K562 (cell line): ENCODE results near the gene SLC25A15. TPM values are rescaled to one million over a fixed set of nuclear protein-coding genes. Genes with fewer than 3 reads are reported as not detected.

Source experiments
- ATAC-seq: fragments of 200-7000 bp; cut with Tn5 transposase; 3 replicates; pipeline ENCODE4 v1.9.1; 2020; ENCODE audit warnings: moderate library complexity
- BruUV-seq: library from RNA; stranded (reverse); fragments of 400-500 nt; replicated peaks from 2 replicates; lab custom pipeline; 2021; lab: Mats Ljungman, UMichigan
- CTCF ChIA-PET: fragments of 300-600 bp; formaldehyde crosslinking; extraction: SDS; loops from one replicate; lab custom pipeline; 2021; ENCODE audit warnings: low intra/inter-chr PET ratio; lab: Yijun Ruan, JAX
- POLR2A ChIA-PET: fragments of 300-600, 350-650 bp; sonication (Branson Sonifier 250); formaldehyde crosslinking; extraction: SDS; loops from one replicate; lab custom pipeline; 2021; ENCODE audit warnings: antibody characterized with exemption, inconsistent platforms; lab: Yijun Ruan, JAX
- DNase-seq, 4 experiments: peaks; one replicate each; pipeline versions ENCODE4 v3.0.0 to v3.0.0-alpha.2; 2011 to 2018; ENCODE audit warnings: low spot score in 3 of 4, mixed read lengths in 3 of 4; ENCODE audit errors: extremely low read depth in 1 of 4
- FAIRE-seq: peaks from 2 replicates; lab custom pipeline; 2011; peaks lifted over from hg19 to GRCh38; lab: Jason Lieb, UNC
- H2AFZ ChIP-seq: 2 replicates; pipeline ENCODE4 v1.6.0; 2011; ENCODE audit warnings: low read depth, low read length, control low read depth, inconsistent platforms
- H3K27ac ChIP-seq: fragments of 200-600 bp; 3 replicates; pipeline ENCODE4 v1.8.0; 2011; ENCODE audit warnings: low read depth, mild to moderate bottlenecking, control low read depth, inconsistent platforms, low read length, moderate library complexity, mixed read lengths; ENCODE audit errors: extremely low read depth
- H3K27me3 ChIP-seq, 2 experiments: fragments of 300-600 bp in 1 of 2; 2 replicates in 1 of 2; 3 replicates in 1 of 2; pipeline versions ENCODE4 v1.6.0 to v1.8.0; 2011; ENCODE audit warnings: inconsistent platforms in 2 of 2, low read length in 2 of 2, mild to moderate bottlenecking in 1 of 2, mixed read lengths in 1 of 2, moderate library complexity in 1 of 2; ENCODE audit not compliant: control insufficient read depth in 2 of 2, insufficient read depth in 2 of 2
- H3K36me3 ChIP-seq: fragments of 300-600 bp; 3 replicates; pipeline ENCODE4 v1.8.0; 2011; ENCODE audit warnings: mild to moderate bottlenecking, low read length, inconsistent platforms; ENCODE audit not compliant: control insufficient read depth, insufficient read depth
- H3K4me1 ChIP-seq, 2 experiments: fragments of 200-600 bp in 1 of 2; replicated peaks in 1 of 2; 2 replicates in 1 of 2; 3 replicates in 1 of 2; pipeline versions ENCODE4 v1.5.1 to v1.8.0; 2011; ENCODE audit warnings: inconsistent platforms in 2 of 2, low read length in 2 of 2, mild to moderate bottlenecking in 1 of 2, mixed read lengths in 1 of 2, moderate library complexity in 1 of 2; ENCODE audit not compliant: control insufficient read depth in 2 of 2, insufficient read depth in 2 of 2
- H3K4me2 ChIP-seq: 2 replicates; pipeline ENCODE4 v1.6.1; 2011; ENCODE audit warnings: low read length, control low read depth, inconsistent platforms, mixed read lengths; ENCODE audit not compliant: insufficient read depth
- H3K4me3 ChIP-seq: fragments of 200-600 bp; sonication (generic), shearing (Covaris generic); 2 replicates; pipeline ENCODE4 v1.5.1; 2016; ENCODE audit warnings: control low read depth, inconsistent platforms
- H3K79me2 ChIP-seq: fragments of 200-600 bp; 3 replicates; pipeline ENCODE4 v1.8.0; 2011; ENCODE audit warnings: low read length, inconsistent platforms; ENCODE audit not compliant: control insufficient read depth, insufficient read depth
- H3K9ac ChIP-seq, 2 experiments: 2 replicates each; pipeline versions ENCODE4 v1.6.0 to v1.6.1; 2011; ENCODE audit warnings: low read depth in 2 of 2, low read length in 2 of 2, control low read depth in 1 of 2, inconsistent platforms in 1 of 2, mild to moderate bottlenecking in 1 of 2, mixed read lengths in 1 of 2; ENCODE audit not compliant: insufficient read depth in 1 of 2
- H3K9me1 ChIP-seq: one replicate; pipeline ENCODE4 v1.6.0; 2011; ENCODE audit warnings: inconsistent platforms, mild to moderate bottlenecking, low read length, moderate library complexity; ENCODE audit not compliant: control insufficient read depth, insufficient read depth
- H3K9me3 ChIP-seq: replicated peaks from 2 replicates; pipeline ENCODE4 v1.5.1; 2011; ENCODE audit warnings: low read depth, low read length, inconsistent platforms; ENCODE audit not compliant: control insufficient read depth, insufficient read depth
- H4K20me1 ChIP-seq: replicated peaks from 2 replicates; pipeline ENCODE4 v1.6.1; 2011; ENCODE audit warnings: low read length, inconsistent platforms, mixed read lengths; ENCODE audit not compliant: control insufficient read depth, insufficient read depth
- ATF3 ChIP-seq, 2 experiments: fragments of 450-650 bp in 1 of 2; sonication (generic) in 1 of 2; formaldehyde crosslinking in 1 of 2; IDR thresholded peaks in 1 of 2; conservative IDR thresholded peaks in 1 of 2; 2 replicates each; pipeline versions ENCODE4 v1.6.1 to v1.8.1; 2016 to 2023; ENCODE audit warnings: mild to moderate bottlenecking in 2 of 2, moderate library complexity in 2 of 2, inconsistent platforms in 1 of 2, missing genetic modification reagents in 1 of 2
- IRF2 ChIP-seq: sonication (generic); formaldehyde crosslinking; IDR thresholded peaks from 2 replicates; pipeline ENCODE4 v1.8.1; 2022; ENCODE audit warnings: mild to moderate bottlenecking, missing genetic modification reagents
- NFYB ChIP-seq: IDR thresholded peaks from 2 replicates; pipeline ENCODE4 v1.6.1; 2011; ENCODE audit warnings: mild to moderate bottlenecking, moderate library complexity; ENCODE audit not compliant: insufficient read length; ENCODE audit errors: extremely low read depth
- RFX1 ChIP-seq: fragments of 450-650 bp; IDR thresholded peaks from 2 replicates; pipeline ENCODE4 v1.6.1; 2016; ENCODE audit warnings: mild to moderate bottlenecking, moderate library complexity
- WGBS: fragments of 100-300 bp; shearing (Covaris generic); methylation state at CpG from one replicate; pipeline ENCODE4 v1.1.6; 2016; ENCODE audit warnings: low coverage, mixed read lengths; ENCODE audit not compliant: insufficient coverage; ENCODE audit errors: missing lambda C conversion rate; 5-methylcytosine and 5-hydroxymethylcytosine counted together
- in situ Hi-C: fragments of 300-500 bp; cut with MboI; formaldehyde crosslinking; loops from 4 replicates; pipeline ENCODE4 v1.15.0; 2018; ENCODE audit warnings: inconsistent platforms, mixed read lengths
- intact Hi-C: fragments of 100-400 bp; cut with micrococcal nuclease; formaldehyde crosslinking; loops from 2 replicates; pipeline ENCODE4 v1.14.2; 2022
- polyA plus RNA-seq, 8 experiments: library from polyadenylated mRNA; depleted of rRNA in 4 of 8; stranded (reverse) in 5 of 8; unstranded in 3 of 8; fragments of >200 nt; fragmentation: Nextera tagmentation in 2 of 8; fragmentation: Illumina TruSeq in 1 of 8; extraction: Ambion mirVana in 2 of 8; extraction: Trizol in 1 of 8; gene quantifications; 2 replicates each; pipeline versions ENCODE4 v1.2.1 to v1.2.3, GENCODE V29; 2011 to 2014; ENCODE audit warnings: inconsistent platforms in 1 of 8, missing spikeins in 1 of 8
- total RNA-seq, 7 experiments: library from RNA; depleted of rRNA in 6 of 7; stranded (reverse); fragments of >200 nt in 6 of 7; fragmentation: Illumina TruSeq in 2 of 7; extraction: Trizol in 2 of 7; gene quantifications; 2 replicates each; pipeline versions ENCODE4 v1.2.1 to v1.2.3, GENCODE V29; 2011 to 2021; ENCODE audit warnings: low replicate concordance in 1 of 7

SLC25A15 gene
- total and polyA plus RNA-seq, 9 of the 15 experiments (the other 6 are each of a cell fraction or from before 2014, with no cell fraction given): 3.5 to 30.5 (median 20.3) TPM

- no peak overlapping the region for H3K4me3 ChIP-seq
- H3K27me3 ChIP-seq: no peaks in the 10 kb centered on the region
- peaks cover 36% of the 10 kb centered on the region; the same call in 1 of the 3 replicates for H3K36me3 ChIP-seq
- BruUV-seq: no TSS peak
- POLR2A ChIA-PET: interaction anchor here (0.6 kb wide), 1 partner anchor 1281 kb away, joined by 3 read pairs; no protein-coding TSS in a partner anchor
- no peak for ATAC-seq
- H3K9me1 ChIP-seq: no peaks in the 10 kb centered on the region
- peaks cover 12% of the 10 kb centered on the region for H3K79me2 ChIP-seq
- WGBS: 60% methylated on average over 3 of the region's 3 CpGs
- no peak for TF ChIP-seq NFYB
- peak; percentile 49; the same call in 1 of the 2 replicates for TF ChIP-seq RFX1
- intact Hi-C loops (no loop called here), in situ Hi-C loops (no loop called here)
- DNase-seq: no peak
- FAIRE-seq: no peak
- H3K4me1 ChIP-seq: peaks cover 0 to 3% of the 10 kb centered on the region in 2 experiments; a peak in 1 of 5 replicates
- no peak overlapping the region for H3K4me2 ChIP-seq
- CTCF ChIA-PET: no interaction called here
- no peaks in the 10 kb centered on the region for H3K9me3 ChIP-seq
- H3K9ac ChIP-seq: no peak overlapping the region
- H3K27ac ChIP-seq: no peak overlapping the region
- H2AFZ ChIP-seq: no peak overlapping the region
- H4K20me1 ChIP-seq: no peaks in the 10 kb centered on the region; the same call in 1 of the 2 replicates
Measured at GRCh38 chr13:40764587-40765403, 24.6 kb upstream of the SLC25A15 start.

GRCh38 chr13:40765602-40766001 lies 23.8 kb upstream of the SLC25A15 start:
- H3K4me3 ChIP-seq: no peak overlapping the region
- H3K79me2 ChIP-seq: peaks cover 20% of the 10 kb centered on the region
- in situ Hi-C loops: no loop called here
- H3K36me3 ChIP-seq: peaks cover 32% of the 10 kb centered on the region; the same call in 1 of the 3 replicates
- no peak overlapping the region for H2AFZ ChIP-seq
- no peak overlapping the region for H3K27ac ChIP-seq
- FAIRE-seq: no peak
- peaks cover 0 to 3% of the 10 kb centered on the region in 2 experiments; a peak in 1 of 5 replicates for H3K4me1 ChIP-seq
- H3K9me1 ChIP-seq: no peaks in the 10 kb centered on the region
- BruUV-seq: no TSS peak
- intact Hi-C loops: no loop called here
- ATAC-seq: no peak
- no peaks in the 10 kb centered on the region; the same call in 1 of the 2 replicates for H4K20me1 ChIP-seq
- H3K27me3 ChIP-seq: no peaks in the 10 kb centered on the region
- H3K4me2 ChIP-seq: no peak overlapping the region
- ChIA-PET CTCF (no interaction called here), POLR2A (no interaction called here)
- DNase-seq: no peak
- H3K9ac ChIP-seq: no peak overlapping the region
- 93% methylated on average over 1 of the region's 1 CpG for WGBS
- no peaks in the 10 kb centered on the region for H3K9me3 ChIP-seq
- TF ChIP-seq ATF3 (IDR thresholded peaks at IDR 0.05) (0 out of 2 replicates have a peak, but pooled peaks have one; percentile 9), ATF3 (CRISPR knock-in tag; conservative IDR thresholded peaks at IDR 0.05) (no peak), IRF2 (CRISPR knock-in tag) (no peak)
